HepG2 (cell line): ENCODE data around the gene TSSK2. TPM values are rescaled to one million over a fixed set of nuclear protein-coding genes. Genes with fewer than 3 reads are reported as not detected.
"Not testable (repeated sequence)": the region's sequence is repeated elsewhere in the genome, so short reads cannot be mapped to it uniquely, and the experiment has no call there.

Source experiments
- ATAC-seq: fragments of 200-7000 bp; cut with Tn5 transposase; 3 replicates; pipeline ENCODE4 v1.9.1; 2020; ENCODE audit warnings: mild to moderate bottlenecking, moderate library complexity
- BruUV-seq: library from RNA; stranded (reverse); fragments of 400-500 nt; replicated peaks from 2 replicates; lab custom pipeline; 2021; lab: Mats Ljungman, UMichigan
- CTCF ChIA-PET: fragments of 300-600 bp; formaldehyde crosslinking; extraction: SDS; loops from one replicate; lab custom pipeline; 2021; ENCODE audit warnings: low total read pairs, inconsistent platforms, low intra/inter-chr PET ratio; lab: Yijun Ruan, JAX
- POLR2A ChIA-PET: fragments of 350-600 bp; sonication (Branson Sonifier 250); formaldehyde crosslinking; loops from one replicate; lab custom pipeline; 2020; ENCODE audit warnings: antibody characterized with exemption, inconsistent platforms; lab: Yijun Ruan, JAX
- DNase-seq: peaks from one replicate; pipeline ENCODE4 v3.0.0-alpha.2; 2015; ENCODE audit warnings: low spot score
- FAIRE-seq: peaks from 3 replicates; lab custom pipeline; 2011; peaks lifted over from hg19 to GRCh38; lab: Jason Lieb, UNC
- H2AFZ ChIP-seq: one replicate; pipeline ENCODE4 v1.6.1; 2011; ENCODE audit warnings: low read length, inconsistent platforms
- H3K27ac ChIP-seq: fragments of 300-600 bp; 3 replicates; pipeline ENCODE4 v1.8.0; 2011; ENCODE audit warnings: mixed run types, mild to moderate bottlenecking, mixed read lengths, low read length, inconsistent platforms; ENCODE audit not compliant: insufficient read depth; ENCODE audit errors: extremely low read length
- H3K27me3 ChIP-seq, 2 experiments: fragments of 200-600 bp in 1 of 2; 2 replicates in 1 of 2; 3 replicates in 1 of 2; pipeline versions ENCODE4 v1.6.0 to v1.8.0; 2011; ENCODE audit warnings: low read length in 2 of 2, mild to moderate bottlenecking in 2 of 2, moderate library complexity in 2 of 2, inconsistent platforms in 1 of 2; ENCODE audit not compliant: insufficient read depth in 2 of 2, control insufficient read depth in 1 of 2
- H3K36me3 ChIP-seq, 2 experiments: fragments of 200-600 bp in 1 of 2; replicated peaks in 1 of 2; 2 replicates in 1 of 2; 3 replicates in 1 of 2; pipeline versions ENCODE4 v1.5.1 to v1.8.0; 2011; ENCODE audit warnings: low read length in 2 of 2, inconsistent platforms in 1 of 2; ENCODE audit not compliant: insufficient read depth in 2 of 2, control insufficient read depth in 1 of 2
- H3K4me1 ChIP-seq: 2 replicates; pipeline ENCODE4 v1.5.1; 2012; ENCODE audit warnings: low read length, inconsistent platforms; ENCODE audit not compliant: insufficient read depth
- H3K4me2 ChIP-seq: 2 replicates; pipeline ENCODE4 v1.6.0; 2011; ENCODE audit warnings: low read depth, low read length, inconsistent platforms
- H3K4me3 ChIP-seq, 3 experiments: fragments of 200-600 bp in 1 of 3; sonication (generic), shearing (Covaris generic) in 1 of 3; replicated peaks in 1 of 3; 2 replicates each; pipeline ENCODE4 v1.5.1; 2011 to 2016; ENCODE audit warnings: low read length in 3 of 3, inconsistent platforms in 2 of 3, low read depth in 2 of 3, mild to moderate bottlenecking in 2 of 3, control low read depth in 1 of 3, mixed read lengths in 1 of 3; ENCODE audit not compliant: insufficient read depth in 1 of 3
- H3K79me2 ChIP-seq: one replicate; pipeline ENCODE4 v1.6.1; 2011; ENCODE audit warnings: low read length, inconsistent platforms; ENCODE audit not compliant: insufficient read depth
- H3K9ac ChIP-seq: 2 replicates; pipeline ENCODE4 v1.6.0; 2011; ENCODE audit warnings: mild to moderate bottlenecking, low read depth, low read length, inconsistent platforms; ENCODE audit not compliant: insufficient read depth
- H3K9me3 ChIP-seq: 2 replicates; pipeline ENCODE4 v1.5.1; 2012; ENCODE audit warnings: mild to moderate bottlenecking, low read length
- H4K20me1 ChIP-seq: 2 replicates; pipeline ENCODE4 v1.6.0; 2011; ENCODE audit warnings: inconsistent platforms, mild to moderate bottlenecking, low read length, moderate library complexity; ENCODE audit not compliant: insufficient read depth
- NR0B2 ChIP-seq: sonication (generic); formaldehyde crosslinking; IDR thresholded peaks from 2 replicates; pipeline ENCODE4 v1.4.0; 2020; ENCODE audit warnings: mild to moderate bottlenecking, missing genetic modification reagents
- ZMYM3 ChIP-seq: sonication (generic); formaldehyde crosslinking; IDR thresholded peaks from 2 replicates; pipeline ENCODE4 v1.5.1; 2020; ENCODE audit warnings: mild to moderate bottlenecking, missing genetic modification reagents
- ZNF34 ChIP-seq: sonication (generic); formaldehyde crosslinking; IDR thresholded peaks from 2 replicates; pipeline ENCODE4 v1.4.0; 2020; ENCODE audit warnings: mild to moderate bottlenecking, missing genetic modification reagents, borderline replicate concordance
- WGBS: methylation state at CpG from one replicate; pipeline ENCODE4 v1.1.6; 2017; ENCODE audit warnings: low lambda C conversion rate; 5-methylcytosine and 5-hydroxymethylcytosine counted together
- in situ Hi-C: cut with HindIII; loops from 2 replicates; pipeline ENCODE4 v1.10.0; 2017; ENCODE audit warnings: low pct_unique_long_range_greater_than_20kb; ENCODE audit not compliant: extremely low pct_ligation_motif_present
- intact Hi-C: fragments of 100-400 bp; cut with micrococcal nuclease; formaldehyde crosslinking; loops from one replicate; pipeline ENCODE4 v1.10.0; 2022; ENCODE audit not compliant: unreplicated experiment
- polyA plus RNA-seq, 8 experiments: library from polyadenylated mRNA; depleted of rRNA in 3 of 8; stranded (reverse) in 7 of 8; unstranded in 1 of 8; fragments of >200 nt; fragmentation: Illumina TruSeq in 4 of 8; extraction: Trizol in 4 of 8; gene quantifications; 2 replicates each; pipeline versions ENCODE4 v1.2.1 to v1.2.3, GENCODE V29; 2011 to 2016; ENCODE audit warnings: low read depth in 4 of 8, missing spikeins in 1 of 8, mixed read lengths in 1 of 8; ENCODE audit not compliant: insufficient read depth in 1 of 8
- total RNA-seq, 5 experiments: library from RNA; depleted of rRNA; stranded (reverse); fragments of >200 nt; fragmentation: Illumina TruSeq; extraction: Trizol; gene quantifications; 2 replicates each; pipeline ENCODE4 v1.2.3, GENCODE V29; 2016; ENCODE audit warnings: low read depth in 1 of 5

TSSK2 gene
- total and polyA plus RNA-seq, 2 of the 13 experiments (the other 11 are each of a cell fraction or from before 2014, with no cell fraction given), result not detected

GRCh38 chr22:19152942-19153883, 22.1 kb downstream of the TSSK2 start:
- 3% methylated on average over 5 of the region's 11 CpGs for WGBS
- no TSS peak for BruUV-seq
- Histone ChIP-seq H2AFZ (no peak overlapping the region), H4K20me1 (no peaks in the 10 kb centered on the region), H3K27me3 (peaks cover 5 to 39% of the 10 kb centered on the region in 2 experiments; a peak in 4 of 5 replicates), H3K9me3 (no peaks in the 10 kb centered on the region), H3K27ac (no peak overlapping the region), H3K36me3 (no peaks in the 10 kb centered on the region), H3K4me2 (no peak overlapping the region), H3K4me1 (no peaks in the 10 kb centered on the region), H3K4me3 (no peak overlapping the region), H3K79me2 (no peaks in the 10 kb centered on the region), H3K9ac (no peak overlapping the region)
- ChIA-PET POLR2A (interaction anchor here (1.5 kb wide), 1 partner anchor 9 kb away, joined by 3 read pairs; the partner anchor contains the start of gene ESS2), CTCF (no interaction called here)
- FAIRE-seq (no peak), ATAC-seq (no peak), DNase-seq (no peak)
- in situ Hi-C loops (no loop called here), intact Hi-C loops (no loop called here)
- TF ChIP-seq NR0B2 (CRISPR knock-in tag) (no peak), ZNF34 (CRISPR knock-in tag) (no peak), ZMYM3 (CRISPR knock-in tag) (no peak)

- H3K9ac ChIP-seq, ATAC-seq, H3K4me2 ChIP-seq, CTCF ChIA-PET, H2AFZ ChIP-seq, H3K4me3 ChIP-seq, H3K79me2 ChIP-seq, H3K4me1 ChIP-seq, BruUV-seq, H3K36me3 ChIP-seq, DNase-seq, FAIRE-seq, H3K9me3 ChIP-seq, POLR2A ChIA-PET, intact Hi-C loops, in situ Hi-C loops, H4K20me1 ChIP-seq, H3K27ac ChIP-seq: not testable (repeated sequence)
- H3K27me3 ChIP-seq, result peaks cover 0 to 18% of the 10 kb centered on the region in 2 experiments; a peak in 2 of 5 replicates
- 24% methylated on average over 8 of the region's 9 CpGs for WGBS
Observed at GRCh38 chr22:19156109-19156508, 25.0 kb downstream of the TSSK2 start.

GRCh38 chr22:19158649-19159048, 27.5 kb downstream of the TSSK2 start:
- H3K36me3 ChIP-seq, FAIRE-seq, H4K20me1 ChIP-seq, BruUV-seq, in situ Hi-C loops, POLR2A ChIA-PET, H3K4me3 ChIP-seq, H3K79me2 ChIP-seq, H3K9ac ChIP-seq, ATAC-seq, CTCF ChIA-PET, DNase-seq, H3K4me1 ChIP-seq, H2AFZ ChIP-seq, H3K4me2 ChIP-seq, H3K9me3 ChIP-seq, intact Hi-C loops, H3K27ac ChIP-seq: not testable (repeated sequence)
- WGBS, result 44% methylated on average over 11 of the region's 11 CpGs
- peaks cover 0 to 18% of the 10 kb centered on the region in 2 experiments; a peak in 3 of 5 replicates for H3K27me3 ChIP-seq
